Activated CD8-positive, alpha-beta memory T cell treated with anti-CD3 and anti-CD28 coated beads for 48 hours (primary cell): Measurements from ENCODE around the gene FAM50B.

ENCODE experiments used
- DNase-seq, 3 experiments: peaks; one replicate each; pipeline ENCODE4 v3.0.0-alpha.2; 2020; ENCODE audit warnings: low read depth in 2 of 3, low spot score in 2 of 3

Gene FAM50B

GRCh38 chr6:3893487-3893886 lies 44.3 kb downstream of the FAM50B start:
- no peak for DNase-seq

GRCh38 chr6:3893917-3894316 lies 44.7 kb downstream of the FAM50B start:
- DNase-seq: no peak

- no peak for DNase-seq
Measured at GRCh38 chr6:3894590-3895311, 45.6 kb downstream of the FAM50B start.

- DNase-seq: no peak
Measured at GRCh38 chr6:3895312-3895653, 46.1 kb downstream of the FAM50B start.

- DNase-seq: no peak
Measured at GRCh38 chr6:3895805-3896204, 46.6 kb downstream of the FAM50B start.

GRCh38 chr6:3898265-3898994 lies 49.3 kb downstream of the FAM50B start:
- DNase-seq: no peak

GRCh38 chr6:3899061-3899460 lies 49.9 kb downstream of the FAM50B start:
- DNase-seq: no peak

- no peak for DNase-seq
Measured at GRCh38 chr6:3899970-3900439, 50.8 kb downstream of the FAM50B start.
